ENCODE data around the gene HPSE2. TPM values are rescaled to one million over a fixed set of nuclear protein-coding genes. Genes with fewer than 3 reads are reported as not detected.
"Not testable (repeated sequence)": the region's sequence is repeated elsewhere in the genome, so short reads cannot be mapped to it uniquely, and the experiment has no call there.

The HPSE2 gene
- total RNA-seq, 5 donors from 2014 or later (not counting 1 experiment from before 2014, with no cell fraction given): 0.13 to 0.23 (median 0.18) TPM; not detected in 1

- ATAC-seq (replicated peaks in 1 of 4); POLR2A ChIA-PET; H3K27ac ChIP-seq (ENCODE audit: low read length); H3K4me1 ChIP-seq (ENCODE audit: control insufficient read depth in 1 of 2, extremely low read depth in 1 of 2, insufficient read depth in 2 of 2, low read length in 2 of 2); H3K27ac Mint-ChIP-seq; DNase-seq; H3K36me3 Mint-ChIP-seq; H3K4me3 Mint-ChIP-seq; H3K9me3 ChIP-seq; H3K4me1 Mint-ChIP-seq; H3K27me3 ChIP-seq (replicated peaks in 1 of 2; ENCODE audit: control insufficient read depth in 2 of 2, extremely low read depth in 1 of 2, insufficient read depth in 2 of 2, low read length in 1 of 2); H3K4me3 ChIP-seq (ENCODE audit: control insufficient read depth in 1 of 2, extremely low read depth in 1 of 2, low read length in 1 of 2); H3K9me3 Mint-ChIP-seq; H3K36me3 ChIP-seq (ENCODE audit: control insufficient read depth in 2 of 2, extremely low read depth in 1 of 2, insufficient read depth in 1 of 2, low read length in 1 of 2): not testable (repeated sequence)
- CTCF ChIA-PET: interaction anchor here in 1 of 2 donors (1.6 kb wide), 1 partner anchor 781 kb away, joined by 59 read pairs; no protein-coding TSS in a partner anchor
- H3K27me3 Mint-ChIP-seq: peaks cover 33 to 38% of the 10 kb centered on the region in 2 donors
Measured at GRCh38 chr10:99247893-99248292, 12.2 kb upstream of the HPSE2 start.

DNA sequence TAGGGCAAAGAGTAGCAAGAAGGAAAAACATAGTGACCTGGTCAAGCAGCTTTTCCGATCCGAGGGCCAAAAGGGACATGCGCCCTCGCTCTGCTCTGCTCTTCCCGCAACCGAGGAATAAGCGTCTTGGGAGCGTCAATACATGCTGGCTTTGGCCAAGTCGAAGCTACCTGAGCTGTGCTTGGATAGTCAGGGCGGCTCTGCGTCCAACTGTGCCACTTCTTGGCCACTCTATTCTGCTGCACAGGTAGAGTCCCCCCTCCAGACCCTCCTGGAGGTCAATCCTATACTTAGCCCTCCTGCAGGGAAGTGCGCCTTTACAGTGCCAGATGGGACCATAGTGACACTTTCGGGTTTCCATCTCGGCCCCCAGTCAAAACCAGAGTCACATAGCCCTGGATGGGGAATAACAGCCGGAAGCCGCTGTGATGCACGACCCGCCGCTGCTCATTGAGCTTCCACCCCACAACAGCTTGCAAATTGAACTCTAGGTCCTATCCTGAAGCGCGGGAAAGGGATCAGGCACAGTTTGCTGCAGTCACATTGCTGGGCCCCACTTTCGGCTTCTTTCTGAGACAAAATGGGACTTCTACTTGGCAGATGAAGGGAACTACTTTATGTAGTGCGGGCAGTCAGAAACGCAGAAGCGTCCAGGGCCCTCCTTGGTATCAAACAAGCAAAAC, 1.1 kb upstream of the HPSE2 start:
- H3K27me3 ChIP-seq (replicated peaks in 1 of 2; ENCODE audit: control insufficient read depth in 2 of 2, extremely low read depth in 1 of 2, insufficient read depth in 2 of 2, low read length in 1 of 2): peaks cover 29 to 51% of the 10 kb centered on the region in 2 experiments
- ChIA-PET CTCF (interaction anchor here in 1 of 2 donors (1.2 kb wide), 1 partner anchor 10 kb away, joined by 3 read pairs; no protein-coding TSS in a partner anchor), POLR2A (no interaction called here)
- H3K27ac Mint-ChIP-seq: no peak overlapping the region
- H3K4me1 Mint-ChIP-seq: peaks cover 9 to 36% (median 30%) of the 10 kb centered on the region in 3 donors
- peaks cover 60 to 78% of the 10 kb centered on the region in 2 donors for H3K27me3 Mint-ChIP-seq
- H3K27ac ChIP-seq (ENCODE audit: low read length): no peak overlapping the region
- no peaks in the 10 kb centered on the region for H3K36me3 Mint-ChIP-seq
- H3K9me3 Mint-ChIP-seq: no peaks in the 10 kb centered on the region
- H3K4me1 ChIP-seq (ENCODE audit: control insufficient read depth in 1 of 2, extremely low read depth in 1 of 2, insufficient read depth in 2 of 2, low read length in 2 of 2): peaks cover 0 to 22% of the 10 kb centered on the region in 2 experiments
- H3K4me3 ChIP-seq (ENCODE audit: control insufficient read depth in 1 of 2, extremely low read depth in 1 of 2, low read length in 1 of 2): no peak overlapping the region
- peak overlapping the region in 1 of 3 donors; percentile 50 for H3K4me3 Mint-ChIP-seq
- H3K36me3 ChIP-seq (ENCODE audit: control insufficient read depth in 2 of 2, extremely low read depth in 1 of 2, insufficient read depth in 1 of 2, low read length in 1 of 2): no peaks in the 10 kb centered on the region
- DNase-seq (no peak), ATAC-seq (replicated peaks in 1 of 4) (no peak)
- 14% methylated on average over 17 of the region's 25 CpGs for WGBS (ENCODE audit: insufficient coverage)
- no peaks in the 10 kb centered on the region for H3K9me3 ChIP-seq

DNA sequence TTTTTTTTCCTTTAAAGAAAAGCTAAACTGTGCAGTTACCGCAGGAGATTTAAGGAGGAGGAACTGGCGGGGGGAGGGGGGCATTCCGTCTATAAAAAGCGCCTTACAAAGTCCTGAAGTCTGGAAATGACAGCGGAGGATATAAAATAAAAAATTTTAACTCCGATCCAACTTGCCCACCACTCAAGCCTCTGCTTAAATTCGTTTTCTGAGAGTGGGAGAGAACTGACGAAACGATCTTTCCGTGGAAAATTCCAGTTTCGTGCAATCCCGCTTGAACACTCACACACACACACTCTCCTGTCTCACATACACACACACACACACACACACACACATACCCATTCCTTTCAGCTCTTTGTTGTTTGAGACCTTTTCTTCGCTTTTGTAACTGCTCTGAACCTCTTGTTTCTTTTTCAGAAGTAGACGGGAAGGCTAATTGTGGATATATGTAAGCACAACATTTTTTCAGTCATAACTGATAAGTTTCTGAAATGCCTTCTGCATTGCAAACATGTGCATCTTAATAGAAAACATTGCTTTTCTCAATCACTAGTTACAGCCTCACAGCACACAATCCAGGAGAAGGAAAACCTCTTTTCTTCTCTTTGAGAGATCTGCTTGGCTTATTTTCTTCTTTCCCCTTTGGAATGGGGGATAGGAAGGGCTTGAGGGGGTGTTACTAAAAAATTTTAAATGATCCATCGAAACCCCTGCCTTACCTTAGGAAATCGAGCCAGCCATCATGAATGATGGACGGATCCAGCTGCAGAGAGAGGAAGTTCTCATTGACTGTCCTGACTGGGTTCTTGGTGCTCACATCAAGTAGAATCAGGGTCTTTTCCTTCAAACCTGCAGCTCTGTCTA, 628 bp downstream of the HPSE2 start:
- peaks cover 27 to 49% of the 10 kb centered on the region in 2 experiments for H3K27me3 ChIP-seq (replicated peaks in 1 of 2; ENCODE audit: control insufficient read depth in 2 of 2, extremely low read depth in 1 of 2, insufficient read depth in 2 of 2, low read length in 1 of 2)
- 10% methylated on average over 8 of the region's 17 CpGs for WGBS (ENCODE audit: insufficient coverage)
- no peaks in the 10 kb centered on the region for H3K36me3 ChIP-seq (ENCODE audit: control insufficient read depth in 2 of 2, extremely low read depth in 1 of 2, insufficient read depth in 1 of 2, low read length in 1 of 2)

DNA sequence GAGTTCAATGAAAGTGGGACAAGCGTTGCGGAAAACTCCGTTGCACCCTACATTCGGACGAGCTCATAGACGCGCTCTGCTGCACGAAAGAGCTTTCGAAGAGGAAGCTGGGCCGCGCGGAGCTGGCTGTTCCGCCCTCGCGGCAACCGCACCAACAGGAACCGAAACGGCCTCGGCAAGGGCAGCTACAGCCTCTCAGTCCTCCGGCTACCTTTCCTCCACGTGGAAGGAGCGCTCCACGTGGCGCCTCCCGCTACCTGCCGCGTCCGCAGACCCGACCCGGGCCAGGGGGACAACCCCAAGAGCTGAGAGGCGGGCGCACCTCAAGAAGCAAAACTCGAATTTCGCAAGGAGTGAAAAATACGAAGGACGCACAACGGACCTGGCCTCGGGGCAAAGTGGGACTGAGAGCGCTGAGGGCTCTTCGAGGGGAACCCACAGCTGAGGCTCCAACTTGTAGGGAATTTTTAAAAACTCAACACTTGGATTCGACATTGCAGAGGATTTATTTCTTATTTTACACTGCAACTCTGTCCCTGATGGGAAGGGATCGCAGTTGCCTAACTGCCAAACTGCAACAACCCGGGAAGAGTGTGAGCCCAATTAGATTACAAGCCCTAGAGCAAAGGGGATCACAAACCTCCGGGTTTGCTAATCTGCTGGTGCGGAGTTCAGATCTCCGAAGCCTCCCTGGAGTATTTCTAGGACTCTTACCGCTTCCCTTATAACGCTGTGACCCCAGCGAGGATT, 1.4 kb downstream of the HPSE2 start:
- Mint-ChIP-seq H3K36me3 (no peaks in the 10 kb centered on the region), H3K4me3 (peak overlapping the region; percentile 50 to 64 (median 59)), H3K27ac (no peak overlapping the region), H3K27me3 (peaks cover 68 to 87% of the 10 kb centered on the region in 2 donors), H3K9me3 (no peaks in the 10 kb centered on the region), H3K4me1 (peaks cover 9 to 36% (median 30%) of the 10 kb centered on the region in 3 donors)
- ChIA-PET POLR2A (no interaction called here), CTCF (interaction anchor here in 1 of 2 donors (0.9 kb wide), 1 partner anchor 13 kb away, joined by 3 read pairs; no protein-coding TSS in a partner anchor)
- peak in 3 of 4 experiments; percentile 54 to 58 (median 56) for ATAC-seq (replicated peaks in 1 of 4)
- Histone ChIP-seq H3K4me1 (ENCODE audit: control insufficient read depth in 1 of 2, extremely low read depth in 1 of 2, insufficient read depth in 2 of 2, low read length in 2 of 2) (peaks cover 0 to 22% of the 10 kb centered on the region in 2 experiments), H3K27ac (ENCODE audit: low read length) (no peak overlapping the region), H3K36me3 (ENCODE audit: control insufficient read depth in 2 of 2, extremely low read depth in 1 of 2, insufficient read depth in 1 of 2, low read length in 1 of 2) (no peaks in the 10 kb centered on the region), H3K9me3 (no peaks in the 10 kb centered on the region), H3K27me3 (replicated peaks in 1 of 2; ENCODE audit: control insufficient read depth in 2 of 2, extremely low read depth in 1 of 2, insufficient read depth in 2 of 2, low read length in 1 of 2) (peaks cover 27 to 49% of the 10 kb centered on the region in 2 experiments), H3K4me3 (ENCODE audit: control insufficient read depth in 1 of 2, extremely low read depth in 1 of 2, low read length in 1 of 2) (peak overlapping the region in 1 of 2 donors; percentile 21)
- peak in 12 of 35 experiments; percentile 3 to 46 (median 11) for DNase-seq
- WGBS (ENCODE audit: insufficient coverage): 2% methylated on average over 42 of the region's 49 CpGs

More for the DNA sequence above, 628 bp downstream of the HPSE2 start:
- Mint-ChIP-seq H3K27ac (no peak overlapping the region), H3K9me3 (no peaks in the 10 kb centered on the region), H3K4me3 (peak overlapping the region; percentile 50 to 64 (median 59)), H3K4me1 (peaks cover 9 to 36% (median 30%) of the 10 kb centered on the region in 3 donors), H3K27me3 (peaks cover 63 to 86% of the 10 kb centered on the region in 2 donors), H3K36me3 (no peaks in the 10 kb centered on the region)
- H3K27ac ChIP-seq (ENCODE audit: low read length): no peak overlapping the region
- H3K9me3 ChIP-seq: no peaks in the 10 kb centered on the region
- ChIA-PET POLR2A (no interaction called here), CTCF (no interaction called here)
- DNase-seq (no peak), ATAC-seq (replicated peaks in 1 of 4) (no peak)
- H3K4me3 ChIP-seq (ENCODE audit: control insufficient read depth in 1 of 2, extremely low read depth in 1 of 2, low read length in 1 of 2): no peak overlapping the region
- H3K4me1 ChIP-seq (ENCODE audit: control insufficient read depth in 1 of 2, extremely low read depth in 1 of 2, insufficient read depth in 2 of 2, low read length in 2 of 2): peaks cover 0 to 22% of the 10 kb centered on the region in 2 experiments

GRCh38 chr10:99233689-99234037, 2.0 kb downstream of the HPSE2 start:
- 8% methylated on average over 14 of the region's 18 CpGs for WGBS (ENCODE audit: insufficient coverage)
- no peaks in the 10 kb centered on the region for H3K9me3 Mint-ChIP-seq
- ChIA-PET CTCF (interaction anchor here (0.6 to 0.9 kb wide), 2 partner anchors 13 to 767 kb away, joined by 3 to 9 read pairs; no protein-coding TSS in a partner anchor), POLR2A (no interaction called here)
- no peak overlapping the region for H3K27ac ChIP-seq (ENCODE audit: low read length)
- peaks cover 27 to 51% of the 10 kb centered on the region in 2 experiments for H3K27me3 ChIP-seq (replicated peaks in 1 of 2; ENCODE audit: control insufficient read depth in 2 of 2, extremely low read depth in 1 of 2, insufficient read depth in 2 of 2, low read length in 1 of 2)
- H3K27ac Mint-ChIP-seq: no peak overlapping the region
- no peak overlapping the region for H3K4me3 ChIP-seq (ENCODE audit: control insufficient read depth in 1 of 2, extremely low read depth in 1 of 2, low read length in 1 of 2)
- ATAC-seq (replicated peaks in 1 of 4): no peak
- H3K36me3 Mint-ChIP-seq: no peaks in the 10 kb centered on the region
- peaks cover 69 to 85% of the 10 kb centered on the region in 2 donors for H3K27me3 Mint-ChIP-seq
- H3K4me1 ChIP-seq (ENCODE audit: control insufficient read depth in 1 of 2, extremely low read depth in 1 of 2, insufficient read depth in 2 of 2, low read length in 2 of 2): peaks cover 0 to 22% of the 10 kb centered on the region in 2 experiments
- DNase-seq: no peak
- H3K4me1 Mint-ChIP-seq: peaks cover 9 to 36% (median 30%) of the 10 kb centered on the region in 3 donors
- H3K9me3 ChIP-seq: no peaks in the 10 kb centered on the region
- peak overlapping the region; percentile 50 to 64 (median 59) for H3K4me3 Mint-ChIP-seq
- no peaks in the 10 kb centered on the region for H3K36me3 ChIP-seq (ENCODE audit: control insufficient read depth in 2 of 2, extremely low read depth in 1 of 2, insufficient read depth in 1 of 2, low read length in 1 of 2)
